Astrocyte (in vitro differentiated cells and primary cell): ENCODE measurements around the gene B4GALT1. TPM values are rescaled to one million over a fixed set of nuclear protein-coding genes. Genes with fewer than 3 reads are reported as not detected.
A peak's percentile ranks its signal among the peaks of the same experiment; 100 is the strongest.

Experiments used
- DNase-seq: peaks from one replicate; pipeline ENCODE4 v3.0.0-alpha.2; 2010; ENCODE audit warnings: low read depth
- FAIRE-seq: peaks from 2 replicates; lab custom pipeline; 2011; peaks lifted over from hg19 to GRCh38; lab: Jason Lieb, UNC
- H2AFZ ChIP-seq: 2 replicates; pipeline ENCODE4 v1.6.0; 2012; ENCODE audit warnings: low read depth, low read length, inconsistent platforms
- H3K27ac ChIP-seq: 2 replicates; pipeline ENCODE4 v1.5.1; 2011; ENCODE audit warnings: low read depth, low read length, inconsistent platforms
- H3K27me3 ChIP-seq: 2 replicates; pipeline ENCODE4 v1.6.0; 2011; ENCODE audit warnings: low read length, inconsistent platforms; ENCODE audit not compliant: insufficient read depth
- H3K36me3 ChIP-seq: 2 replicates; pipeline ENCODE4 v1.5.1; 2011; ENCODE audit warnings: low read length, inconsistent platforms; ENCODE audit not compliant: insufficient read depth
- H3K4me1 ChIP-seq: 2 replicates; pipeline ENCODE4 v1.5.1; 2011; ENCODE audit warnings: low read length, inconsistent platforms; ENCODE audit not compliant: insufficient read depth
- H3K4me2 ChIP-seq: 2 replicates; pipeline ENCODE4 v1.6.0; 2012; ENCODE audit warnings: low read length, inconsistent platforms
- H3K4me3 ChIP-seq: 2 replicates; pipeline ENCODE4 v1.5.1; 2011; ENCODE audit warnings: low read depth, mild to moderate bottlenecking, low read length, inconsistent platforms; ENCODE audit not compliant: insufficient read depth
- H3K79me2 ChIP-seq: 2 replicates; pipeline ENCODE4 v1.6.0; 2012; ENCODE audit warnings: mild to moderate bottlenecking, low read length, inconsistent platforms; ENCODE audit not compliant: insufficient read depth
- H3K9ac ChIP-seq: 2 replicates; pipeline ENCODE4 v1.6.0; 2012; ENCODE audit warnings: mild to moderate bottlenecking, low read length, inconsistent platforms
- H3K9me3 ChIP-seq: 2 replicates; pipeline ENCODE4 v1.5.1; 2012; ENCODE audit warnings: low read depth, mild to moderate bottlenecking, low read length, inconsistent platforms; ENCODE audit not compliant: insufficient read depth
- H4K20me1 ChIP-seq: 2 replicates; pipeline ENCODE4 v1.6.0; 2012; ENCODE audit warnings: low read length, inconsistent platforms; ENCODE audit not compliant: insufficient read depth
- H3K27ac Mint-ChIP-seq: one replicate; pipeline ENCODE4 v1.8.0; 2021; ENCODE audit warnings: mild to moderate bottlenecking, mixed read lengths; ENCODE audit not compliant: unreplicated experiment
- H3K27me3 Mint-ChIP-seq: one replicate; pipeline ENCODE4 v1.8.0; 2021; ENCODE audit warnings: low read depth, mixed read lengths; ENCODE audit not compliant: unreplicated experiment
- H3K36me3 Mint-ChIP-seq: one replicate; pipeline ENCODE4 v1.8.0; 2021; ENCODE audit warnings: low read depth, mixed read lengths; ENCODE audit not compliant: unreplicated experiment
- H3K4me1 Mint-ChIP-seq: one replicate; pipeline ENCODE4 v1.8.0; 2021; ENCODE audit warnings: low read depth, mixed read lengths; ENCODE audit not compliant: unreplicated experiment
- H3K4me3 Mint-ChIP-seq: one replicate; pipeline ENCODE4 v1.8.0; 2021; ENCODE audit warnings: mild to moderate bottlenecking, moderate library complexity, mixed read lengths; ENCODE audit not compliant: unreplicated experiment
- H3K9me3 Mint-ChIP-seq: one replicate; pipeline ENCODE4 v1.8.0; 2021; ENCODE audit warnings: mild to moderate bottlenecking, mixed read lengths; ENCODE audit not compliant: unreplicated experiment
- CTCF ChIP-seq: IDR thresholded peaks from 2 replicates; pipeline ENCODE4 v1.5.1; 2011; ENCODE audit warnings: low read depth, mild to moderate bottlenecking, inconsistent platforms, low read length, moderate library complexity; ENCODE audit not compliant: insufficient read depth
- EZH2 ChIP-seq: IDR thresholded peaks from 2 replicates; pipeline ENCODE4 v1.6.1; 2012; ENCODE audit warnings: mild to moderate bottlenecking, low read length, inconsistent platforms; ENCODE audit not compliant: insufficient read depth
- total RNA-seq: library from RNA; stranded (reverse); gene quantifications from 2 replicates; pipeline ENCODE4 v1.2.1, GENCODE V29; 2021

Gene B4GALT1
- total RNA-seq, 1 donor from 2014 or later = 93.1 TPM

- H3K4me2 ChIP-seq = peak overlapping the region; percentile 94
- peaks cover 26% of the 10 kb centered on the region for H4K20me1 ChIP-seq
- no peak overlapping the region for H3K27ac ChIP-seq
- Mint-ChIP-seq H3K36me3 (no peaks in the 10 kb centered on the region), H3K4me3 (peak overlapping the region; percentile 78), H3K27ac (no peak overlapping the region), H3K4me1 (peaks cover 58% of the 10 kb centered on the region), H3K9me3 (no peaks in the 10 kb centered on the region), H3K27me3 (no peaks in the 10 kb centered on the region)
- no peak overlapping the region for H3K4me3 ChIP-seq
- peaks cover 80% of the 10 kb centered on the region for H3K79me2 ChIP-seq
- DNase-seq = no peak
- H3K27me3 ChIP-seq = no peaks in the 10 kb centered on the region
- H3K4me1 ChIP-seq = peaks cover 66% of the 10 kb centered on the region
- no peak overlapping the region for H3K9ac ChIP-seq
- no peak overlapping the region for H2AFZ ChIP-seq
- FAIRE-seq = no peak
- TF ChIP-seq EZH2 (no peak), CTCF (no peak)
- H3K9me3 ChIP-seq = no peaks in the 10 kb centered on the region
- no peaks in the 10 kb centered on the region for H3K36me3 ChIP-seq
Observed at GRCh38 chr9:33163433-33164137, 3.6 kb downstream of the B4GALT1 start.

- no peak overlapping the region for H3K9ac ChIP-seq
Observed at GRCh38 chr9:33162721-33163311, 4.3 kb downstream of the B4GALT1 start.

More at GRCh38 chr9:33162721-33163311, 4.3 kb downstream of the B4GALT1 start:
- Mint-ChIP-seq H3K27me3 (no peaks in the 10 kb centered on the region), H3K36me3 (no peaks in the 10 kb centered on the region), H3K4me1 (peaks cover 66% of the 10 kb centered on the region), H3K4me3 (peak overlapping the region; percentile 61), H3K9me3 (no peaks in the 10 kb centered on the region), H3K27ac (peak overlapping the region; percentile 47)
- Histone ChIP-seq H3K27ac (peak overlapping the region; percentile 97), H4K20me1 (peaks cover 26% of the 10 kb centered on the region), H3K4me1 (peaks cover 69% of the 10 kb centered on the region), H3K4me2 (peak overlapping the region; percentile 94), H3K27me3 (no peaks in the 10 kb centered on the region), H3K79me2 (peaks cover 88% of the 10 kb centered on the region), H2AFZ (no peak overlapping the region), H3K4me3 (no peak overlapping the region), H3K9me3 (no peaks in the 10 kb centered on the region), H3K36me3 (no peaks in the 10 kb centered on the region)
- DNase-seq = peak; percentile 54
- TF ChIP-seq EZH2 (no peak), CTCF (no peak)
- no peak for FAIRE-seq
